HepG2 (cell line): ENCODE data around the gene SRPRA. TPM values are rescaled to one million over a fixed set of nuclear protein-coding genes. Genes with fewer than 3 reads are reported as not detected.

Experiments used
- ATM ChIP-seq: fragments of 450-650 bp; IDR thresholded peaks from 2 replicates; pipeline ENCODE4 v1.7.1; 2017; ENCODE audit warnings: mild to moderate bottlenecking, borderline replicate concordance
- ATRX ChIP-seq: sonication (generic); formaldehyde crosslinking; IDR thresholded peaks from 2 replicates; pipeline ENCODE4 v1.4.0; 2020; ENCODE audit warnings: missing genetic modification reagents, borderline replicate concordance
- FOXO4 ChIP-seq: sonication (generic); formaldehyde crosslinking; conservative IDR thresholded peaks from 2 replicates; pipeline ENCODE4 v1.8.1; 2023; ENCODE audit warnings: missing genetic modification reagents
- MAFF ChIP-seq: IDR thresholded peaks from 2 replicates; pipeline ENCODE4 v1.6.1; 2011; ENCODE audit warnings: low read depth, low read length, improper control_type of control experiment
- RFX5 ChIP-seq: IDR thresholded peaks from 2 replicates; pipeline ENCODE4 v1.6.1; 2011; ENCODE audit warnings: low read depth, low read length, improper control_type of control experiment
- TEAD3 ChIP-seq: optimal IDR thresholded peaks from 2 replicates; pipeline ENCODE3; 2016; ENCODE audit warnings: borderline replicate concordance
- TRAFD1 ChIP-seq: sonication (generic); formaldehyde crosslinking; IDR thresholded peaks from 2 replicates; pipeline ENCODE4 v1.5.1; 2020; ENCODE audit warnings: missing genetic modification reagents, mild to moderate bottlenecking, borderline replicate concordance
- YY1 ChIP-seq: IDR thresholded peaks from 2 replicates; pipeline ENCODE4 v1.6.1; 2011; ENCODE audit warnings: low read length, low read depth, moderate library complexity, mild to moderate bottlenecking; ENCODE audit not compliant: insufficient read depth, insufficient replicate concordance
- ZBTB7B ChIP-seq: sonication (generic); formaldehyde crosslinking; IDR thresholded peaks from 2 replicates; pipeline ENCODE4 v1.4.0; 2020; ENCODE audit warnings: missing genetic modification reagents
- ZFP37 ChIP-seq: sonication (generic); formaldehyde crosslinking; IDR thresholded peaks from 2 replicates; pipeline ENCODE4 v1.4.0; 2020; ENCODE audit warnings: missing genetic modification reagents, borderline replicate concordance
- ZNF296 ChIP-seq: sonication (generic); formaldehyde crosslinking; conservative IDR thresholded peaks from 2 replicates; pipeline ENCODE4 v1.5.0; 2020; ENCODE audit warnings: mild to moderate bottlenecking, missing genetic modification reagents
- ZNF383 ChIP-seq: sonication (generic); formaldehyde crosslinking; IDR thresholded peaks from 2 replicates; pipeline ENCODE4 v1.4.0; 2020; ENCODE audit warnings: missing genetic modification reagents, mild to moderate bottlenecking, borderline replicate concordance
- ZNF430 ChIP-seq: sonication (generic); formaldehyde crosslinking; IDR thresholded peaks from 2 replicates; pipeline ENCODE4 v1.9.0; 2021; ENCODE audit warnings: mild to moderate bottlenecking, missing genetic modification reagents
- ZNF577 ChIP-seq: sonication (generic); formaldehyde crosslinking; IDR thresholded peaks from 2 replicates; pipeline ENCODE4 v1.4.0; 2020; ENCODE audit warnings: mild to moderate bottlenecking, low read depth, missing genetic modification reagents, borderline replicate concordance
- polyA plus RNA-seq, 8 experiments: library from polyadenylated mRNA; depleted of rRNA in 3 of 8; stranded (reverse) in 7 of 8; unstranded in 1 of 8; fragments of >200 nt; fragmentation: Illumina TruSeq in 4 of 8; extraction: Trizol in 4 of 8; gene quantifications; 2 replicates each; pipeline versions ENCODE4 v1.2.1 to v1.2.3, GENCODE V29; 2011 to 2016; ENCODE audit warnings: low read depth in 4 of 8, missing spikeins in 1 of 8, mixed read lengths in 1 of 8; ENCODE audit not compliant: insufficient read depth in 1 of 8
- total RNA-seq, 5 experiments: library from RNA; depleted of rRNA; stranded (reverse); fragments of >200 nt; fragmentation: Illumina TruSeq; extraction: Trizol; gene quantifications; 2 replicates each; pipeline ENCODE4 v1.2.3, GENCODE V29; 2016; ENCODE audit warnings: low read depth in 1 of 5

Gene SRPRA
- total and polyA plus RNA-seq, 2 of the 13 experiments (the other 11 are each of a cell fraction or from before 2014, with no cell fraction given) = 27.7 to 64.6 TPM

- TF ChIP-seq TRAFD1 (CRISPR knock-in tag) (no peak), RFX5 (peak; percentile 79), ZFP37 (0 out of 2 replicates have a peak, but pooled peaks have one; percentile 42), FOXO4 (CRISPR knock-in tag) (no peak), ZNF430 (CRISPR knock-in tag) (no peak; the same call in 1 of the 2 replicates), ZNF577 (CRISPR knock-in tag) (0 out of 2 replicates have a peak, but pooled peaks have one; percentile 64), MAFF (no peak), YY1 (peak; percentile 89), ZNF383 (CRISPR knock-in tag) (peak; percentile 49; the same call in 1 of the 2 replicates), ZBTB7B (CRISPR knock-in tag) (peak; percentile 42; the same call in 1 of the 2 replicates), TEAD3 (peak; percentile 20), ZNF296 (CRISPR knock-in tag) (no peak), ATM (no peak), ATRX (no peak)
- TF ChIP-seq, all 625 proteins: peak for 262
Measured at GRCh38 chr11:126268708-126269579, at the start of gene SRPRA, which contains the start of gene FOXRED1 (continued).
